Measurements from ENCODE around the gene MAD1L1.

Gene MAD1L1

GRCh38 chr7:1974290-1975101, 258.2 kb downstream of the MAD1L1 start:
- no peak for ATAC-seq
- no peak for TF ChIP-seq PATZ1 (CRISPR knock-in tag; IDR thresholded peaks at IDR 0.05; ENCODE audit: borderline replicate concordance)
- no peak for TF ChIP-seq ZNF565 (CRISPR knock-in tag; conservative IDR thresholded peaks at IDR 0.05; ENCODE audit: low read depth)
- no peak for TF ChIP-seq TOX (CRISPR knock-in tag; IDR thresholded peaks at IDR 0.05; ENCODE audit: borderline replicate concordance)
- no peak for TF ChIP-seq ZNF8 (CRISPR knock-in tag; IDR thresholded peaks at IDR 0.05)
- no peak for TF ChIP-seq ESRRG (CRISPR knock-in tag; IDR thresholded peaks at IDR 0.05)
- no peak for TF ChIP-seq GLIS3 (CRISPR knock-in tag; IDR thresholded peaks at IDR 0.05)

- no peak for TF ChIP-seq CSRNP3 (CRISPR knock-in tag; IDR thresholded peaks at IDR 0.05)
- ATAC-seq: no peak
Observed at GRCh38 chr7:1973321-1974251, 259.2 kb downstream of the MAD1L1 start.

- no peak for ATAC-seq
- TF ChIP-seq ZFP30 (CRISPR knock-in tag; IDR thresholded peaks at IDR 0.05) (no peak), CREB5 (CRISPR knock-in tag; IDR thresholded peaks at IDR 0.05; ENCODE audit: low read depth) (no peak), RARB (CRISPR knock-in tag; IDR thresholded peaks at IDR 0.05) (no peak), CSDC2 (CRISPR knock-in tag; IDR thresholded peaks at IDR 0.05) (no peak), ARNTL (CRISPR knock-in tag; IDR thresholded peaks at IDR 0.05; ENCODE audit: borderline replicate concordance, low read depth) (no peak), ZNF70 (CRISPR knock-in tag; IDR thresholded peaks at IDR 0.05) (no peak), ZNF8 (CRISPR knock-in tag; IDR thresholded peaks at IDR 0.05) (no peak), TCF4 (CRISPR knock-in tag; IDR thresholded peaks at IDR 0.05; ENCODE audit: borderline replicate concordance) (no peak), GLIS3 (CRISPR knock-in tag; IDR thresholded peaks at IDR 0.05) (no peak), BACH2 (CRISPR knock-in tag; IDR thresholded peaks at IDR 0.05; ENCODE audit: borderline replicate concordance) (no peak), TSHZ2 (CRISPR knock-in tag; IDR thresholded peaks at IDR 0.05) (no peak), TOX (CRISPR knock-in tag; IDR thresholded peaks at IDR 0.05; ENCODE audit: borderline replicate concordance) (no peak), PPARA (CRISPR knock-in tag; IDR thresholded peaks at IDR 0.05; ENCODE audit: borderline replicate concordance) (no peak)
Observed at GRCh38 chr7:1972744-1973143, 260.0 kb downstream of the MAD1L1 start.

GRCh38 chr7:1971946-1972654, 260.6 kb downstream of the MAD1L1 start:
- TF ChIP-seq POU6F1 (CRISPR knock-in tag; IDR thresholded peaks at IDR 0.05; ENCODE audit: borderline replicate concordance, low read depth) (no peak), CSDC2 (CRISPR knock-in tag; IDR thresholded peaks at IDR 0.05) (no peak), SNAI2 (CRISPR knock-in tag; IDR thresholded peaks at IDR 0.05) (no peak), GLIS3 (CRISPR knock-in tag; IDR thresholded peaks at IDR 0.05) (no peak)
- ATAC-seq: no peak

Data from SK-N-SH treated with all-trans-retinoic acid at 6 μM for 48 hours (cell line).